ENCODE measurements around the gene A4GNT.

The A4GNT gene

GRCh38 chr3:138081371-138082084, 50.7 kb downstream of the A4GNT start:
- no peak overlapping the region for H3K4me2 ChIP-seq (ENCODE audit: insufficient read depth, low read length, poor library complexity, severe bottlenecking)
- H3K18ac ChIP-seq (ENCODE audit: low read length) = no peak overlapping the region
- no peak overlapping the region for H3K14ac ChIP-seq (ENCODE audit: low read length)
- no peak overlapping the region for H3K4ac ChIP-seq (ENCODE audit: low read length)
- no peak overlapping the region for H2BK12ac ChIP-seq (ENCODE audit: low read length)
- DNase-seq (ENCODE audit: low spot score) = no peak
- no peak overlapping the region for H3K4me3 ChIP-seq (ENCODE audit: low read length in 2 of 2)
- peaks cover under 1 to 4% of the 10 kb centered on the region in 2 donors for H3K9me3 ChIP-seq (replicated peaks in 1 of 2; ENCODE audit: control insufficient read depth in 2 of 2, insufficient read depth in 1 of 2, low read depth in 1 of 2, low read length in 2 of 2)
- H2BK120ac ChIP-seq (ENCODE audit: low read depth, low read length) = no peak overlapping the region
- H4K8ac ChIP-seq (ENCODE audit: low read depth, low read length) = no peak overlapping the region
- H3K4me1 ChIP-seq (ENCODE audit: control insufficient read depth in 2 of 2, insufficient read depth in 1 of 2, low read depth in 1 of 2, low read length in 2 of 2) = no peaks in the 10 kb centered on the region
- no peak overlapping the region for H2AK5ac ChIP-seq (ENCODE audit: low read depth, low read length)
- no peaks in the 10 kb centered on the region for H3K27me3 ChIP-seq (ENCODE audit: control insufficient read depth in 3 of 3, insufficient read depth in 3 of 3, low read depth in 1 of 3, low read length in 3 of 3)
- no peak overlapping the region for H2BK15ac ChIP-seq (ENCODE audit: low read length)
- no peak overlapping the region for H2BK5ac ChIP-seq (ENCODE audit: low read length)
- no peak overlapping the region for H2AFZ ChIP-seq (ENCODE audit: low read length)
- H3K27ac ChIP-seq (replicated peaks; ENCODE audit: low read length) = no peak overlapping the region
- WGBS, 2 donors (ENCODE audit: extremely low coverage in 2 of 2, insufficient read length in 2 of 2, insufficient replicate concordance in 1 of 2) = no CpG with 5 or more reads among the region's 5 CpGs
- no peaks in the 10 kb centered on the region for H3K79me1 ChIP-seq (ENCODE audit: low read depth, low read length)
- H3K23ac ChIP-seq (ENCODE audit: low read depth, low read length, poor library complexity) = no peak overlapping the region
- H4K91ac ChIP-seq (ENCODE audit: low read depth, low read length, poor library complexity) = no peak overlapping the region
- no peak overlapping the region for H3K9ac ChIP-seq (ENCODE audit: low read depth, low read length, poor library complexity)
- H3K36me3 ChIP-seq (replicated peaks in 1 of 2; ENCODE audit: control insufficient read depth in 2 of 2, insufficient read depth in 2 of 2, low read length in 2 of 2) = peaks cover 36 to 87% of the 10 kb centered on the region in 2 donors

DNA sequence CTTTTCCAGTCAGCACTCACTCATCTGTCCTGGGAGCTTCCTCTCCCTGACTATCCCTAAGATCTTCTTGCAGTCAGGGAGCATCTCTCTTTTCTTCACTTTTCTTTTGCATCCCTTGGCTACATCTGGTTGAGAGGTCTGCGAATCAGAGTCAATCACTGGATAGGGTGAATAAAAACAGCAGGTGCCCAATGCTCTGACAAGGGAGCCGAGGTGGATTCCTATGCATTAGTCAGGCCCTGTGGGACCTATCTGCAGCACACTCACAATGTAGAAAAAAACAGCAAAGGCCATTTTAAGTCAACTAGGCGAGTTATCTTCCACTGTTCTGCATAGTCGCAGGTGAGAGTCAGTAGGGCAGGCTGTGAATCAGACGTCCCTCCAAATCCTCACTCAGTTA, 52.3 kb downstream of the A4GNT start:
- Histone ChIP-seq H3K18ac (ENCODE audit: low read length) (no peak overlapping the region), H3K9me3 (replicated peaks in 1 of 2; ENCODE audit: control insufficient read depth in 2 of 2, insufficient read depth in 1 of 2, low read depth in 1 of 2, low read length in 2 of 2) (peaks cover 0 to 3% of the 10 kb centered on the region in 2 donors), H2AFZ (ENCODE audit: low read length) (no peak overlapping the region), H3K14ac (ENCODE audit: low read length) (no peak overlapping the region), H3K27ac (replicated peaks; ENCODE audit: low read length) (no peak overlapping the region), H3K4me3 (ENCODE audit: low read length in 2 of 2) (no peak overlapping the region), H2BK15ac (ENCODE audit: low read length) (no peak overlapping the region), H3K4ac (ENCODE audit: low read length) (no peak overlapping the region), H3K23ac (ENCODE audit: low read depth, low read length, poor library complexity) (no peak overlapping the region), H2AK5ac (ENCODE audit: low read depth, low read length) (no peak overlapping the region), H3K36me3 (replicated peaks in 1 of 2; ENCODE audit: control insufficient read depth in 2 of 2, insufficient read depth in 2 of 2, low read length in 2 of 2) (peaks cover 35 to 95% of the 10 kb centered on the region in 2 donors), H4K8ac (ENCODE audit: low read depth, low read length) (no peak overlapping the region), H2BK12ac (ENCODE audit: low read length) (no peak overlapping the region), H2BK120ac (ENCODE audit: low read depth, low read length) (no peak overlapping the region), H2BK5ac (ENCODE audit: low read length) (no peak overlapping the region), H3K4me2 (ENCODE audit: insufficient read depth, low read length, poor library complexity, severe bottlenecking) (no peak overlapping the region), H3K79me1 (ENCODE audit: low read depth, low read length) (no peaks in the 10 kb centered on the region), H3K27me3 (ENCODE audit: control insufficient read depth in 3 of 3, insufficient read depth in 3 of 3, low read depth in 1 of 3, low read length in 3 of 3) (no peaks in the 10 kb centered on the region), H3K4me1 (ENCODE audit: control insufficient read depth in 2 of 2, insufficient read depth in 1 of 2, low read depth in 1 of 2, low read length in 2 of 2) (no peaks in the 10 kb centered on the region), H4K91ac (ENCODE audit: low read depth, low read length, poor library complexity) (no peak overlapping the region), H3K9ac (ENCODE audit: low read depth, low read length, poor library complexity) (no peak overlapping the region)
- WGBS, 2 donors (ENCODE audit: extremely low coverage in 2 of 2, insufficient read length in 2 of 2, insufficient replicate concordance in 1 of 2) = no CpG with 5 or more reads among the region's 5 CpGs
- DNase-seq (ENCODE audit: low spot score) = no peak

DNA sequence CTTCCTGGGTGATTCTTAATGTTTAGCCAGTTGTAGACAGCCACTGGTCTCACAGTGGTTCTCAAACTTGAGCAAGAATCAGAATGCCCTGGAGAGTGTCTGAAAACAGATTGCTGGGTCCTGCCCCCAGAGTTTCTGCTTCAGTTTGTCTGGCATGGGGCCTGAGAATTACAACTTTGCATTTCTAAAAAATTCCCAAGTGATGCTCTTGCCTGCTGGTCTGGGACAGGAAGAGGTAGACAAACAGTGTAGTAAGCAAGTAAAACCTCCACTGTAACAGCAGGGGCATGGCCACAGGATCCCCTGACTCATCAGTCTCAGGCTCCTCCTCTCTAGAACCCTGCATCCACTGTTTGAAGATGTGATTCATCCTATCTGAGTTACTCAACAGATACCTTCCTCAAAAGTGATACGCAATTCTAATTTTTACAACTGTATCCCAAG, 53.3 kb downstream of the A4GNT start:
- Histone ChIP-seq H2AFZ (ENCODE audit: low read length) (no peak overlapping the region), H2BK120ac (ENCODE audit: low read depth, low read length) (no peak overlapping the region), H3K9ac (ENCODE audit: low read depth, low read length, poor library complexity) (no peak overlapping the region), H2AK5ac (ENCODE audit: low read depth, low read length) (no peak overlapping the region), H2BK5ac (ENCODE audit: low read length) (no peak overlapping the region), H3K36me3 (replicated peaks in 1 of 2; ENCODE audit: control insufficient read depth in 2 of 2, insufficient read depth in 2 of 2, low read length in 2 of 2) (peaks cover 31 to 90% of the 10 kb centered on the region in 2 donors), H3K27me3 (ENCODE audit: control insufficient read depth in 3 of 3, insufficient read depth in 3 of 3, low read depth in 1 of 3, low read length in 3 of 3) (no peaks in the 10 kb centered on the region), H4K8ac (ENCODE audit: low read depth, low read length) (no peak overlapping the region), H3K9me3 (replicated peaks in 1 of 2; ENCODE audit: control insufficient read depth in 2 of 2, insufficient read depth in 1 of 2, low read depth in 1 of 2, low read length in 2 of 2) (peaks cover 0 to 3% of the 10 kb centered on the region in 2 donors), H2BK12ac (ENCODE audit: low read length) (no peak overlapping the region), H3K4me2 (ENCODE audit: insufficient read depth, low read length, poor library complexity, severe bottlenecking) (no peak overlapping the region), H3K4ac (ENCODE audit: low read length) (no peak overlapping the region), H4K91ac (ENCODE audit: low read depth, low read length, poor library complexity) (no peak overlapping the region), H2BK15ac (ENCODE audit: low read length) (no peak overlapping the region), H3K23ac (ENCODE audit: low read depth, low read length, poor library complexity) (no peak overlapping the region), H3K14ac (ENCODE audit: low read length) (no peak overlapping the region), H3K27ac (replicated peaks; ENCODE audit: low read length) (no peak overlapping the region), H3K4me1 (ENCODE audit: control insufficient read depth in 2 of 2, insufficient read depth in 1 of 2, low read depth in 1 of 2, low read length in 2 of 2) (no peaks in the 10 kb centered on the region), H3K79me1 (ENCODE audit: low read depth, low read length) (no peaks in the 10 kb centered on the region), H3K4me3 (ENCODE audit: low read length in 2 of 2) (no peak overlapping the region), H3K18ac (ENCODE audit: low read length) (no peak overlapping the region)
- no CpG with 5 or more reads among the region's 1 CpG for WGBS, 2 donors (ENCODE audit: extremely low coverage in 2 of 2, insufficient read length in 2 of 2, insufficient replicate concordance in 1 of 2)
- DNase-seq (ENCODE audit: low spot score) = no peak

GRCh38 chr3:138078096-138078495, 54.1 kb downstream of the A4GNT start:
- WGBS, 2 donors (ENCODE audit: extremely low coverage in 2 of 2, insufficient read length in 2 of 2, insufficient replicate concordance in 1 of 2) = no CpG with 5 or more reads among the region's 4 CpGs
- no peaks in the 10 kb centered on the region for H3K79me1 ChIP-seq (ENCODE audit: low read depth, low read length)
- H3K9me3 ChIP-seq (replicated peaks in 1 of 2; ENCODE audit: control insufficient read depth in 2 of 2, insufficient read depth in 1 of 2, low read depth in 1 of 2, low read length in 2 of 2) = peaks cover 0 to 3% of the 10 kb centered on the region in 2 donors
- H4K91ac ChIP-seq (ENCODE audit: low read depth, low read length, poor library complexity) = no peak overlapping the region
- no peak overlapping the region for H3K4me2 ChIP-seq (ENCODE audit: insufficient read depth, low read length, poor library complexity, severe bottlenecking)
- no peak overlapping the region for H2AK5ac ChIP-seq (ENCODE audit: low read depth, low read length)
- no peak overlapping the region for H2BK5ac ChIP-seq (ENCODE audit: low read length)
- H3K4me3 ChIP-seq (ENCODE audit: low read length in 2 of 2) = no peak overlapping the region
- no peak overlapping the region for H2BK120ac ChIP-seq (ENCODE audit: low read depth, low read length)
- H2AFZ ChIP-seq (ENCODE audit: low read length) = no peak overlapping the region
- no peak overlapping the region for H3K23ac ChIP-seq (ENCODE audit: low read depth, low read length, poor library complexity)
- no peak overlapping the region for H2BK15ac ChIP-seq (ENCODE audit: low read length)
- no peak overlapping the region for H3K18ac ChIP-seq (ENCODE audit: low read length)
- H4K8ac ChIP-seq (ENCODE audit: low read depth, low read length) = no peak overlapping the region
- no peak for DNase-seq (ENCODE audit: low spot score)
- H3K27ac ChIP-seq (replicated peaks; ENCODE audit: low read length) = no peak overlapping the region
- H3K9ac ChIP-seq (ENCODE audit: low read depth, low read length, poor library complexity) = no peak overlapping the region
- no peaks in the 10 kb centered on the region for H3K4me1 ChIP-seq (ENCODE audit: control insufficient read depth in 2 of 2, insufficient read depth in 1 of 2, low read depth in 1 of 2, low read length in 2 of 2)
- H3K36me3 ChIP-seq (replicated peaks in 1 of 2; ENCODE audit: control insufficient read depth in 2 of 2, insufficient read depth in 2 of 2, low read length in 2 of 2) = peaks cover 23 to 90% of the 10 kb centered on the region in 2 donors
- H3K27me3 ChIP-seq (ENCODE audit: control insufficient read depth in 3 of 3, insufficient read depth in 3 of 3, low read depth in 1 of 3, low read length in 3 of 3) = no peaks in the 10 kb centered on the region
- H2BK12ac ChIP-seq (ENCODE audit: low read length) = no peak overlapping the region
- no peak overlapping the region for H3K4ac ChIP-seq (ENCODE audit: low read length)
- no peak overlapping the region for H3K14ac ChIP-seq (ENCODE audit: low read length)

Data from neuronal stem cell (in vitro differentiated cells).